IPS-20b (cell line): ENCODE data around the gene RIN3.

Experiments used
- H3K27ac ChIP-seq: one replicate; pipeline ENCODE4 v1.5.1; 2013; ENCODE audit warnings: low read length
- H3K27me3 ChIP-seq: 2 replicates; pipeline ENCODE4 v1.6.1; 2013; ENCODE audit warnings: mild to moderate bottlenecking, low read length, inconsistent platforms; ENCODE audit not compliant: insufficient read depth
- H3K36me3 ChIP-seq: 2 replicates; pipeline ENCODE4 v1.6.1; 2013; ENCODE audit warnings: low read depth, mild to moderate bottlenecking, inconsistent platforms, low read length, moderate library complexity; ENCODE audit not compliant: insufficient read depth
- H3K4me1 ChIP-seq: 2 replicates; pipeline ENCODE4 v1.6.1; 2013; ENCODE audit warnings: mild to moderate bottlenecking, control low read depth, inconsistent platforms, low read length, moderate library complexity; ENCODE audit not compliant: insufficient read depth
- H3K4me3 ChIP-seq: 2 replicates; pipeline ENCODE4 v1.5.1; 2013; ENCODE audit warnings: mild to moderate bottlenecking, low read length, inconsistent platforms
- H3K9ac ChIP-seq: 2 replicates; pipeline ENCODE4 v1.6.1; 2013; ENCODE audit warnings: low read depth, mild to moderate bottlenecking, inconsistent platforms, low read length, moderate library complexity
- H3K9me3 ChIP-seq: 2 replicates; pipeline ENCODE4 v1.6.1; 2013; ENCODE audit warnings: mild to moderate bottlenecking, low read depth, low read length, inconsistent platforms; ENCODE audit not compliant: insufficient read depth

The RIN3 gene

GRCh38 chr14:92473969-92474535, 39.5 kb upstream of the RIN3 start:
- no peak overlapping the region for H3K9ac ChIP-seq
- no peak overlapping the region for H3K27ac ChIP-seq
- H3K9me3 ChIP-seq = no peaks in the 10 kb centered on the region

GRCh38 chr14:92475037-92475436, 38.5 kb upstream of the RIN3 start:
- no peak overlapping the region for H3K27ac ChIP-seq
- peaks cover 17% of the 10 kb centered on the region for H3K4me1 ChIP-seq
- no peaks in the 10 kb centered on the region for H3K27me3 ChIP-seq
- H3K9ac ChIP-seq = no peak overlapping the region
- no peaks in the 10 kb centered on the region for H3K9me3 ChIP-seq
- H3K36me3 ChIP-seq = no peaks in the 10 kb centered on the region
- H3K4me3 ChIP-seq = no peak overlapping the region

More at GRCh38 chr14:92473969-92474535, 39.5 kb upstream of the RIN3 start:
- Histone ChIP-seq H3K4me1 (peaks cover 18% of the 10 kb centered on the region), H3K27me3 (no peaks in the 10 kb centered on the region), H3K36me3 (no peaks in the 10 kb centered on the region), H3K4me3 (no peak overlapping the region)

- Histone ChIP-seq H3K4me1 (peaks cover 12% of the 10 kb centered on the region), H3K36me3 (no peaks in the 10 kb centered on the region), H3K27ac (no peak overlapping the region), H3K4me3 (no peak overlapping the region), H3K27me3 (no peaks in the 10 kb centered on the region), H3K9ac (no peak overlapping the region), H3K9me3 (no peaks in the 10 kb centered on the region)
Measured at GRCh38 chr14:92475451-92476187, 38.0 kb upstream of the RIN3 start.

GRCh38 chr14:92480856-92481255, 32.7 kb upstream of the RIN3 start:
- no peak overlapping the region for H3K27ac ChIP-seq
- peaks cover 7% of the 10 kb centered on the region; the same call in 1 of the 2 replicates for H3K4me1 ChIP-seq
- H3K9me3 ChIP-seq = no peaks in the 10 kb centered on the region
- H3K4me3 ChIP-seq = no peak overlapping the region
- no peak overlapping the region for H3K9ac ChIP-seq
- no peaks in the 10 kb centered on the region for H3K36me3 ChIP-seq
- no peaks in the 10 kb centered on the region for H3K27me3 ChIP-seq

GRCh38 chr14:92481386-92481785, 32.2 kb upstream of the RIN3 start:
- H3K36me3 ChIP-seq = no peaks in the 10 kb centered on the region
- no peaks in the 10 kb centered on the region for H3K9me3 ChIP-seq
- H3K4me3 ChIP-seq = no peak overlapping the region
- H3K27ac ChIP-seq = no peak overlapping the region
- peaks cover 7% of the 10 kb centered on the region; the same call in 1 of the 2 replicates for H3K4me1 ChIP-seq
- H3K27me3 ChIP-seq = no peaks in the 10 kb centered on the region
- H3K9ac ChIP-seq = no peak overlapping the region

GRCh38 chr14:92481811-92482555, 31.6 kb upstream of the RIN3 start:
- Histone ChIP-seq H3K9me3 (no peaks in the 10 kb centered on the region), H3K4me1 (peaks cover 7% of the 10 kb centered on the region; the same call in 1 of the 2 replicates), H3K36me3 (no peaks in the 10 kb centered on the region), H3K27ac (no peak overlapping the region), H3K4me3 (no peak overlapping the region), H3K27me3 (no peaks in the 10 kb centered on the region), H3K9ac (no peak overlapping the region)

GRCh38 chr14:92482621-92483319, 30.8 kb upstream of the RIN3 start:
- H3K27ac ChIP-seq = no peak overlapping the region
- peaks cover 12% of the 10 kb centered on the region; the same call in 1 of the 2 replicates for H3K4me1 ChIP-seq
- H3K4me3 ChIP-seq = no peak overlapping the region
- no peaks in the 10 kb centered on the region for H3K9me3 ChIP-seq
- no peaks in the 10 kb centered on the region for H3K27me3 ChIP-seq
- H3K36me3 ChIP-seq = no peaks in the 10 kb centered on the region
- no peak overlapping the region for H3K9ac ChIP-seq

- Histone ChIP-seq H3K27me3 (no peaks in the 10 kb centered on the region), H3K9me3 (no peaks in the 10 kb centered on the region)
Measured at GRCh38 chr14:92484132-92484823, 29.3 kb upstream of the RIN3 start.

GRCh38 chr14:92486881-92487280, 26.7 kb upstream of the RIN3 start:
- no peaks in the 10 kb centered on the region for H3K36me3 ChIP-seq
- H3K9me3 ChIP-seq = no peaks in the 10 kb centered on the region
- H3K4me3 ChIP-seq = no peak overlapping the region
- no peak overlapping the region for H3K27ac ChIP-seq
- H3K4me1 ChIP-seq = peaks cover 5% of the 10 kb centered on the region; the same call in 1 of the 2 replicates
- no peaks in the 10 kb centered on the region for H3K27me3 ChIP-seq
- H3K9ac ChIP-seq = no peak overlapping the region

More at GRCh38 chr14:92484132-92484823, 29.3 kb upstream of the RIN3 start:
- no peak overlapping the region for H3K4me3 ChIP-seq
- no peaks in the 10 kb centered on the region for H3K36me3 ChIP-seq
- no peak overlapping the region for H3K27ac ChIP-seq
- H3K4me1 ChIP-seq = peaks cover 12% of the 10 kb centered on the region; the same call in 1 of the 2 replicates
- H3K9ac ChIP-seq = no peak overlapping the region

GRCh38 chr14:92487513-92488133, 26.0 kb upstream of the RIN3 start:
- no peak overlapping the region for H3K27ac ChIP-seq

More at GRCh38 chr14:92487513-92488133, 26.0 kb upstream of the RIN3 start:
- Histone ChIP-seq H3K36me3 (no peaks in the 10 kb centered on the region), H3K27me3 (no peaks in the 10 kb centered on the region), H3K4me1 (peaks cover 5% of the 10 kb centered on the region; the same call in 1 of the 2 replicates), H3K4me3 (no peak overlapping the region), H3K9ac (no peak overlapping the region), H3K9me3 (no peaks in the 10 kb centered on the region)
